ENCODE data around the gene HMCN2. TPM values are rescaled to one million over a fixed set of nuclear protein-coding genes. Genes with fewer than 3 reads are reported as not detected.

The HMCN2 gene
- total RNA-seq, 1 experiment from 2014 or later = 8.6 TPM

GRCh38 chr9:130294664-130295063 lies 29.1 kb downstream of the HMCN2 start:
- Histone ChIP-seq H3K27me3 (ENCODE audit: insufficient read depth, low read length) (no peaks in the 10 kb centered on the region), H4K20me1 (ENCODE audit: control insufficient read depth, insufficient read depth, insufficient read length) (no peaks in the 10 kb centered on the region), H2AK5ac (ENCODE audit: insufficient read length, low read length) (no peak overlapping the region), H3K4me2 (ENCODE audit: insufficient read depth, insufficient read length, low read length) (no peak overlapping the region), H2BK5ac (ENCODE audit: insufficient read length, low read length) (no peak overlapping the region), H2BK12ac (ENCODE audit: insufficient read length, low read depth, low read length) (no peak overlapping the region), H2BK120ac (ENCODE audit: low read depth, low read length, poor library complexity, severe bottlenecking) (no peak overlapping the region), H3T11ph (ENCODE audit: low read length) (no peak overlapping the region), H3K56ac (ENCODE audit: insufficient read length, low read depth, low read length) (no peak overlapping the region), H4K5ac (ENCODE audit: insufficient read length, low read depth, low read length) (no peak overlapping the region), H3K4ac (ENCODE audit: low read depth, low read length) (no peak overlapping the region), H3K27ac (ENCODE audit: insufficient read length, low read depth, low read length) (no peak overlapping the region), H3K23me2 (ENCODE audit: insufficient read length, low read depth, low read length, poor library complexity, severe bottlenecking) (no peaks in the 10 kb centered on the region), H3K18ac (ENCODE audit: insufficient read length, low read depth, low read length) (no peak overlapping the region), H3K79me2 (ENCODE audit: insufficient read depth, low read length) (no peaks in the 10 kb centered on the region), H3K4me1 (ENCODE audit: insufficient read depth, low read length) (no peaks in the 10 kb centered on the region; the same call in 1 of the 2 replicates), H2BK15ac (ENCODE audit: low read depth, low read length) (no peak overlapping the region), H3K9ac (ENCODE audit: extremely low read depth, insufficient read length, low read length) (no peak overlapping the region), H2AFZ (ENCODE audit: low read length) (no peak overlapping the region), H2BK20ac (ENCODE audit: low read depth, low read length, poor library complexity, severe bottlenecking) (no peak overlapping the region), H4K91ac (ENCODE audit: insufficient read length, low read depth, low read length) (no peak overlapping the region), H3K23ac (ENCODE audit: insufficient read length, low read depth, low read length) (no peak overlapping the region), H3K9me3 (ENCODE audit: control insufficient read depth, low read depth, low read length) (no peaks in the 10 kb centered on the region), H3K14ac (ENCODE audit: insufficient read depth, low read length) (no peak overlapping the region), H3K79me1 (ENCODE audit: insufficient read depth, low read depth, low read length, poor library complexity, severe bottlenecking) (no peaks in the 10 kb centered on the region), H4K8ac (replicated peaks; ENCODE audit: insufficient read length, low read depth, low read length) (no peak overlapping the region)
- Mint-ChIP-seq H3K36me3 (ENCODE audit: insufficient read depth in 1 of 3, low read depth in 3 of 3) (peaks cover 8 to 34% (median 10%) of the 10 kb centered on the region in 3 experiments), H3K9me3 (no peaks in the 10 kb centered on the region), H3K27ac (no peak overlapping the region), H3K4me1 (peaks cover 18 to 21% of the 10 kb centered on the region in 2 experiments), H3K27me3 (ENCODE audit: low read depth) (no peaks in the 10 kb centered on the region; the same call in 1 of the 2 replicates), H3K4me3 (no peak overlapping the region)
- WGBS (ENCODE audit: extremely low coverage, insufficient read length, low lambda C conversion rate) = no CpG with 5 or more reads among the region's 6 CpGs
- no peak for DNase-seq
- TF ChIP-seq, protein P1, sequence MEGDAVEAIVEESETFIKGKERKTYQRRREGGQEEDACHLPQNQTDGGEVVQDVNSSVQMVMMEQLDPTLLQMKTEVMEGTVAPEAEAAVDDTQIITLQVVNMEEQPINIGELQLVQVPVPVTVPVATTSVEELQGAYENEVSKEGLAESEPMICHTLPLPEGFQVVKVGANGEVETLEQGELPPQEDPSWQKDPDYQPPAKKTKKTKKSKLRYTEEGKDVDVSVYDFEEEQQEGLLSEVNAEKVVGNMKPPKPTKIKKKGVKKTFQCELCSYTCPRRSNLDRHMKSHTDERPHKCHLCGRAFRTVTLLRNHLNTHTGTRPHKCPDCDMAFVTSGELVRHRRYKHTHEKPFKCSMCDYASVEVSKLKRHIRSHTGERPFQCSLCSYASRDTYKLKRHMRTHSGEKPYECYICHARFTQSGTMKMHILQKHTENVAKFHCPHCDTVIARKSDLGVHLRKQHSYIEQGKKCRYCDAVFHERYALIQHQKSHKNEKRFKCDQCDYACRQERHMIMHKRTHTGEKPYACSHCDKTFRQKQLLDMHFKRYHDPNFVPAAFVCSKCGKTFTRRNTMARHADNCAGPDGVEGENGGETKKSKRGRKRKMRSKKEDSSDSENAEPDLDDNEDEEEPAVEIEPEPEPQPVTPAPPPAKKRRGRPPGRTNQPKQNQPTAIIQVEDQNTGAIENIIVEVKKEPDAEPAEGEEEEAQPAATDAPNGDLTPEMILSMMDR (conservative IDR thresholded peaks at IDR 0.05) = no peak

All from H9 (cell line).